Endothelial cell (in vitro differentiated cells): ENCODE results near the gene WNT8B. TPM values are rescaled to one million over a fixed set of nuclear protein-coding genes. Genes with fewer than 3 reads are reported as not detected.
A peak's percentile ranks its signal among the peaks of the same experiment; 100 is the strongest.

ENCODE experiments used
- DNase-seq: peaks from one replicate; pipeline ENCODE4 v3.0.0; 2021; ENCODE audit warnings: low spot score
- H3K27ac Mint-ChIP-seq: one replicate; pipeline ENCODE4 v1.8.0; 2021; ENCODE audit warnings: mixed read lengths, inconsistent platforms; ENCODE audit not compliant: unreplicated experiment
- H3K27me3 Mint-ChIP-seq: one replicate; pipeline ENCODE4 v1.8.0; 2021; ENCODE audit warnings: mild to moderate bottlenecking, moderate library complexity, mixed read lengths, inconsistent platforms; ENCODE audit not compliant: unreplicated experiment
- H3K36me3 Mint-ChIP-seq: one replicate; pipeline ENCODE4 v1.8.0; 2021; ENCODE audit warnings: mild to moderate bottlenecking, low read depth, mixed read lengths, inconsistent platforms; ENCODE audit not compliant: unreplicated experiment
- H3K4me1 Mint-ChIP-seq: one replicate; pipeline ENCODE4 v1.8.0; 2021; ENCODE audit warnings: mild to moderate bottlenecking, mixed read lengths, inconsistent platforms; ENCODE audit not compliant: unreplicated experiment
- H3K4me3 Mint-ChIP-seq: one replicate; pipeline ENCODE4 v1.8.0; 2021; ENCODE audit warnings: mild to moderate bottlenecking, mixed read lengths, inconsistent platforms; ENCODE audit not compliant: unreplicated experiment
- H3K9me3 Mint-ChIP-seq: one replicate; pipeline ENCODE4 v1.8.0; 2021; ENCODE audit warnings: mixed read lengths, inconsistent platforms; ENCODE audit not compliant: unreplicated experiment
- total RNA-seq: library from RNA; stranded (reverse); fragmentation: NEBNext Ultra II Directional; extraction: Animal tissue kit (Norgen Biotek cat#: 25700); gene quantifications from one replicate; pipeline ENCODE4 v1.2.1, GENCODE V29; 2021; ENCODE audit not compliant: unreplicated experiment
- TF ChIP-seq, protein P1 (sequence below): fragments of 200-600 bp; sonication (generic); IDR thresholded peaks from one replicate; pipeline ENCODE4 v1.5.0; 2021; ENCODE audit warnings: antibody characterized with exemption; ENCODE audit not compliant: unreplicated experiment

Gene WNT8B
- total RNA-seq, 1 donor from 2014 or later = not detected

DNA sequence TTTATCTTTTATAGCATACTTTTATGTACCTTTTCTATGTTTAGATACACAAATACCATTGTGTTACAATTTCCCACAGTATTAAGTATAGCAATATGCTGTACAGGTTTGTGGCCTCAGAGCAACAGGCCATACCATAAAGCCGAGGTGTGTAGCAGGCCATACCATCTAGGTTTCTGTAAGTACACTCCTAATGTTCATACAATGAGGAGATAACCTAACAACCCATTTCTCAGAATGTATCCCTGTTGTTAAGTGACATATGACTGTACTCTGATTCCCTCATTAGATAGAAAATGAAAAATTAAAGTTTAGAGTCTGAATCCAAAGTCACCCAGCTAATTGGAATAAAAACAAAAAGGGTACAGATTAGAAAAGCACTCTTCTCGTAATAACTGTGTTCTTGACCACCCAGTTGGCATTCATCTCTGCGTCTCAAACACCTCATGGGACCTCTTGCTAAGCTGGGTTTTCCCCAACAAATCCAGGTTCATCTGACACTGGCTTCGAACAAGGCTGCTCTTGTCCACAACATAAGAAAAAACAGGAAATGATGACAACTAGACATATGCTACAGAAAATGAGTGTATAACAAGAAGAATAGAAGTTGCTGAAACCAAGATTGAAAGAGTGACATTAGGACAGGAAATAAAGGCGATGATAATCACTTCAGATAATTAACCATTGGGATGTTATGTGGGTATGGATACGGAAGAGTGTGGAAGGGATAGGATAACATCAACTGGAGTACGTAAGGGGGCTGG, 65.5 kb downstream of the WNT8B start:
- TF ChIP-seq, protein P1, sequence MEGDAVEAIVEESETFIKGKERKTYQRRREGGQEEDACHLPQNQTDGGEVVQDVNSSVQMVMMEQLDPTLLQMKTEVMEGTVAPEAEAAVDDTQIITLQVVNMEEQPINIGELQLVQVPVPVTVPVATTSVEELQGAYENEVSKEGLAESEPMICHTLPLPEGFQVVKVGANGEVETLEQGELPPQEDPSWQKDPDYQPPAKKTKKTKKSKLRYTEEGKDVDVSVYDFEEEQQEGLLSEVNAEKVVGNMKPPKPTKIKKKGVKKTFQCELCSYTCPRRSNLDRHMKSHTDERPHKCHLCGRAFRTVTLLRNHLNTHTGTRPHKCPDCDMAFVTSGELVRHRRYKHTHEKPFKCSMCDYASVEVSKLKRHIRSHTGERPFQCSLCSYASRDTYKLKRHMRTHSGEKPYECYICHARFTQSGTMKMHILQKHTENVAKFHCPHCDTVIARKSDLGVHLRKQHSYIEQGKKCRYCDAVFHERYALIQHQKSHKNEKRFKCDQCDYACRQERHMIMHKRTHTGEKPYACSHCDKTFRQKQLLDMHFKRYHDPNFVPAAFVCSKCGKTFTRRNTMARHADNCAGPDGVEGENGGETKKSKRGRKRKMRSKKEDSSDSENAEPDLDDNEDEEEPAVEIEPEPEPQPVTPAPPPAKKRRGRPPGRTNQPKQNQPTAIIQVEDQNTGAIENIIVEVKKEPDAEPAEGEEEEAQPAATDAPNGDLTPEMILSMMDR = no peak
- DNase-seq = no peak
- peak overlapping the region; percentile 19 for H3K27ac Mint-ChIP-seq
- H3K27me3 Mint-ChIP-seq = no peaks in the 10 kb centered on the region
- H3K4me1 Mint-ChIP-seq = peaks cover 20% of the 10 kb centered on the region
- no peaks in the 10 kb centered on the region for H3K9me3 Mint-ChIP-seq
- peak overlapping the region; percentile 100 for H3K4me3 Mint-ChIP-seq
- peaks cover 31% of the 10 kb centered on the region for H3K36me3 Mint-ChIP-seq

DNA sequence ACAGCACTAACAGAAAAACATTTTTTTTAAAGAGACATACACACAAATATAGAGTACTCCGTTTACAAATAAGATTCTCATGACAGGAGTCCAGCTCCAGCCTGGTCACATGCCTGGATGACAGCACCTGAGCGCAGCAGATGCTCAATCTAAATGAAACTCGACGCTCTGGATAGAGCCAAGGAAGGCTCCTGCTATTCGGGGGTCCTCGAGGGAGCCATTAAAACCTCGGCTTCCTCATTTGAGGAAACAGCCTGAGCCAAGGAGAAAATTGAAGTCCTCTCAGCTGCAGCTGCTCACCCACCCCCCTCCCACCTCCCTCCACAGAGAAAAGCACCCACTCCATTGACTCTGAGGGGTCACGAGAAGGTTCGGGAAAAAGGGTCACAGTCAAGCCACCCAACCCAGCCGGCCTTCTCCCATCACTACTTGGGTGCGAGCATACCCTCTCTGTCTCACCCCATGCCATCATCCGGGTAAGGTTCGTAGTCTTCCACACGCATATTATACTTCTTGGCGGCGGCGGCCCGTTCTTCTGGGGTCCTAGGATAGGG, 66.2 kb downstream of the WNT8B start:
- Mint-ChIP-seq H3K36me3 (peaks cover 24% of the 10 kb centered on the region), H3K27ac (peak overlapping the region; percentile 84), H3K4me3 (peak overlapping the region; percentile 100), H3K9me3 (no peaks in the 10 kb centered on the region), H3K4me1 (peaks cover 20% of the 10 kb centered on the region), H3K27me3 (no peaks in the 10 kb centered on the region)
- TF ChIP-seq, protein P1 = no peak
- DNase-seq = no peak

DNA sequence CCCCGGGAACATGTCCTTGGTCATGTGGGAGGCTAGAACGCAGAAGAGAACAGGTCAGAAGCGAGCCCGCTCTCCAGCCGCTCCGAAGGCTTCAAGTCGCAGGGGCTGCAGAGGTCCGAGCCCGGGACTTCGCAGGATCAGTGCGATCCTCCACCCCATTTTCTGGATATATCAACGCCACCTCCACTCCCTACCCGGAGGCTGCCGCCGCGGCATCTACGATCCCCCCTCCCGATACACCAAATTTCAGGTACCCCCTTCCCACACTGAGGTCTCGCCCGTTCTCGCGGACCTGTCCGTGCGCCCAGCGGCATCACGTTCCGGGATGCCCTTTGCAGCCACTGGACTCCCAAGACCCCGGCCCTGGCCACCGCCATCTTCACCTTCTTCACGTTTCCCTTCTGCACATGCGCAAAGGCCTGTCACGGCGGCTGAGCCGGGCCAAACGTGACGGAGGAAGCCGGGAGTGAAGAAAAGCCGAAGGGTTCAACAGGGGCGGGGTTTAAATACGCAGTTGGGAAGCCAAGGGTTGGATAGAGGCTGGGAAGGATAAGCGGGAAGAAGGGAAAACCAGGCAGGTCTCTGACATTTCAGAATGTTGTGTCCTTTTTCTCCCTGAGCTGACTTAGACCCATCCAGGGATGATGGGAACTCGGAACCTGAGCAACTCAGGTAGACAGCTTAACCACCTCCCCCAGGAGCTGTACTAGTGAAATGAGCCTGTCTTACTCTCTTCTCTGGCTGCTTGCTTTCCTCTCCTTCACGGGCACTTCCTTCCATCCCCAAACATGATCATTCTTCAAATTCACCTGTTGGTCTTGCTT, 66.9 kb downstream of the WNT8B start, which contains the start of gene NDUFB8:
NDUFB8 (minus strand) TSS at position 397 of the 824 bp plus-strand sequence; CDS start at position 377, 20 bp downstream.
- Mint-ChIP-seq H3K27me3 (no peaks in the 10 kb centered on the region), H3K9me3 (no peaks in the 10 kb centered on the region), H3K27ac (peak within 1 kb of the TSS; percentile 84), H3K4me1 (peaks cover 20% of the 10 kb centered on the region), H3K36me3 (peaks cover 22% of the 10 kb centered on the region), H3K4me3 (peak within 1 kb of the TSS; percentile 100)
- DNase-seq = peak; percentile 82
- TF ChIP-seq, protein P1 = no peak

DNA sequence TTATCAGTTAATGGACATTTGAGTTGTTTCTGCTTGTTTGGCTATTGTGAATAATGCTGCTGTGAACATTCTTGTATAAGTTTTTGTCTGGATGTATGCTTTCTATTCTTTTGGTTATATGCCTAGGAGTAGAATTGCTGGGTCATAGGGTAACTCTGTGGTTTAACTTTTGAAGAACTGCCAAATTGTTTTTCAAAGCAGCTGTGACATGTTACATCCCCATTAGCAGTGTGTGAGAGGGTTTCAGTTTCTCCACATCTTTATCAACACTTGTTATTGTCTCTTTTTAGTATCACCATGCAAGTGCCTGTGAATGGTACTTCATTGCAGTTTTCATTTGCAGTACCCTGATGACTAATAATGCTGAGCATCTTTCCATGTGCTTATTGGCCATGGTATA, 69.0 kb downstream of the WNT8B start:
- peaks cover 6% of the 10 kb centered on the region for H3K36me3 Mint-ChIP-seq
- H3K4me1 Mint-ChIP-seq = peaks cover 26% of the 10 kb centered on the region
- no peak overlapping the region for H3K27ac Mint-ChIP-seq
- TF ChIP-seq, protein P1 = no peak
- H3K9me3 Mint-ChIP-seq = no peaks in the 10 kb centered on the region
- no peak for DNase-seq
- H3K27me3 Mint-ChIP-seq = no peaks in the 10 kb centered on the region
- H3K4me3 Mint-ChIP-seq = no peak overlapping the region

Other genes with a start within 250 kb of the WNT8B start
- 11.7 TPM for gene CHUK, start 233.4 kb upstream of the WNT8B start, total RNA-seq
- 24.7 TPM for gene CWF19L1, start 195.4 kb upstream of the WNT8B start, total RNA-seq
- 63.2 TPM for gene BLOC1S2, start 176.3 kb upstream of the WNT8B start, total RNA-seq
- gene PKD2L1, start 132.8 kb upstream of the WNT8B start, total RNA-seq = 0.44 TPM
- 627 TPM for gene SCD, start 115.8 kb upstream of the WNT8B start, total RNA-seq
- 13.2 TPM for gene SEC31B, start 56.9 kb downstream of the WNT8B start, total RNA-seq
- gene NDUFB8, start 66.9 kb downstream of the WNT8B start, total RNA-seq = 171 TPM
- gene HIF1AN, start 72.9 kb downstream of the WNT8B start, total RNA-seq = 44.4 TPM